Fibroblast of mammary gland (primary cell): ENCODE data around the gene UBQLN3.
A peak's percentile ranks its signal among the peaks of the same experiment; 100 is the strongest.

Experiments
- DNase-seq: peaks from one replicate; pipeline ENCODE4 v3.0.0-alpha.2; 2010; ENCODE audit warnings: low read depth
- H3K4me3 ChIP-seq: 2 replicates; pipeline ENCODE4 v1.5.1; 2011; ENCODE audit warnings: low read depth, mild to moderate bottlenecking, low read length, moderate library complexity; ENCODE audit not compliant: control insufficient read depth
- TF ChIP-seq, protein P1 (sequence below): conservative IDR thresholded peaks from 2 replicates; pipeline ENCODE4 v1.5.1; 2011; ENCODE audit warnings: low read depth, low read length, inconsistent platforms; ENCODE audit not compliant: control insufficient read depth, insufficient read depth

Gene UBQLN3

GRCh38 chr11:5476186-5476819 is 33.5 kb downstream of the UBQLN3 start:
- DNase-seq = peak; percentile 60
- no peak overlapping the region for H3K4me3 ChIP-seq
- TF ChIP-seq, protein P1, sequence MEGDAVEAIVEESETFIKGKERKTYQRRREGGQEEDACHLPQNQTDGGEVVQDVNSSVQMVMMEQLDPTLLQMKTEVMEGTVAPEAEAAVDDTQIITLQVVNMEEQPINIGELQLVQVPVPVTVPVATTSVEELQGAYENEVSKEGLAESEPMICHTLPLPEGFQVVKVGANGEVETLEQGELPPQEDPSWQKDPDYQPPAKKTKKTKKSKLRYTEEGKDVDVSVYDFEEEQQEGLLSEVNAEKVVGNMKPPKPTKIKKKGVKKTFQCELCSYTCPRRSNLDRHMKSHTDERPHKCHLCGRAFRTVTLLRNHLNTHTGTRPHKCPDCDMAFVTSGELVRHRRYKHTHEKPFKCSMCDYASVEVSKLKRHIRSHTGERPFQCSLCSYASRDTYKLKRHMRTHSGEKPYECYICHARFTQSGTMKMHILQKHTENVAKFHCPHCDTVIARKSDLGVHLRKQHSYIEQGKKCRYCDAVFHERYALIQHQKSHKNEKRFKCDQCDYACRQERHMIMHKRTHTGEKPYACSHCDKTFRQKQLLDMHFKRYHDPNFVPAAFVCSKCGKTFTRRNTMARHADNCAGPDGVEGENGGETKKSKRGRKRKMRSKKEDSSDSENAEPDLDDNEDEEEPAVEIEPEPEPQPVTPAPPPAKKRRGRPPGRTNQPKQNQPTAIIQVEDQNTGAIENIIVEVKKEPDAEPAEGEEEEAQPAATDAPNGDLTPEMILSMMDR = peak; percentile 88

- no peak overlapping the region for H3K4me3 ChIP-seq
- TF ChIP-seq, protein P1 = no peak
- DNase-seq = no peak
Observed at GRCh38 chr11:5473921-5474320, 35.8 kb downstream of the UBQLN3 start.

DNA sequence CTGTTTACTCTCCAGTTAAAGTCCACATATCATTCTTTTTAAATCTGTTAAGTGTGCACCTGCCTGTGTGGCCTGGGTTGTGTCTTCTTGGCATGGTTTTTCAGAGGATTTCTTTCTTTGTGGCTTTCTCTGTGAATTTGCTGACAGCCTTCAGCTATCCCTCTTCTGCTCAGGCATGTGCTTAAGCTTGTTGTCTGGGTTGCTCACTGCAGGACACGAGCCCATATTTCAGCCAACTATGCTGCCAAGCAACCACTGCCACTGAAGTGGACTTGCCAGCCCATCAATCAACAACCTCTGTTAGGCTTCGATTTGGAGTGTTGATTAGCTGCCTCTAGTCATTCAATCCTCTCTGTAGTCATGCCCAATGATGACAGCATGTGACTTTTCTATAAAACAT is 42.2 kb downstream of the UBQLN3 start:
- H3K4me3 ChIP-seq = no peak overlapping the region
- no peak for DNase-seq
- TF ChIP-seq, protein P1 = no peak

DNA sequence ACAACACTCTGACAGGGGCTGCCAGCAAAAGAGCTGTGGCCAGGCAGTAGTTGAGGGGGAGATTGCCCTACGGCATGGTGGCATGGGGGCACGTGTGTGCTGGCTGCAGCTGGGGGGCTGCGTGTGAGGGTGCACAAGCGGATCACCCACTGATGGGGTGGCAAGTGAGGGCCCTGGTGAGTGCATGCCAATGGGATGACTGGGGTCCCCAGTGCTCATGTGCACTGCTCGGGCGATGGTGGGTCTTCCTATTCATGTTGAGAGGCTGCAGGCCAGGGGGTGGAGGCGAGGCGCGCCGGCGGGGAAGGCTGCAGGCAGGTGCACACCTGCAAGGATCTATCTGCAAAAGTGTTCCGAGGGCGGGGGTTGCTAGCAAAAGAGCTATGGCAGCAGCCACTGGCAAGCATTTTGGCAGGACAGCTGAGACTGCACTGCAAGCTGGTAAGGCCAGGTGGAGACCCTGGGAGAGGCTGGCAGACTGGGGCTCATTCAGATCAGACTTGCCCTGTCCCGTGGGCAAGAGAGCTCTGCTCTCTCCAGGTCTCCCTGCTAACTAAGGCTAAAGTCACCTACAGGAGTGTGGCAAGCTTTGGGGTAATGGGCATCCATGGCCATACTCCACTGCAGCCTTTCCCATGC is 48.7 kb downstream of the UBQLN3 start:
- no peak overlapping the region for H3K4me3 ChIP-seq
- TF ChIP-seq, protein P1 = no peak
- DNase-seq = no peak
